ENCODE results near the gene FLNC.

GRCh38 chr7:128872394-128872824 is 42.2 kb downstream of the FLNC start:
- TF ChIP-seq TARDBP (IDR thresholded peaks at IDR 0.05) (no peak), L3MBTL2 (conservative IDR thresholded peaks at IDR 0.05) (no peak), FOXA1 (IDR thresholded peaks at IDR 0.05) (no peak)
